ENCODE data around the gene FAM83E. TPM values are rescaled to one million over a fixed set of nuclear protein-coding genes. Genes with fewer than 3 reads are reported as not detected.

Gene FAM83E
- polyA plus RNA-seq, 1 donor from 2014 or later = 0.73 TPM

DNA sequence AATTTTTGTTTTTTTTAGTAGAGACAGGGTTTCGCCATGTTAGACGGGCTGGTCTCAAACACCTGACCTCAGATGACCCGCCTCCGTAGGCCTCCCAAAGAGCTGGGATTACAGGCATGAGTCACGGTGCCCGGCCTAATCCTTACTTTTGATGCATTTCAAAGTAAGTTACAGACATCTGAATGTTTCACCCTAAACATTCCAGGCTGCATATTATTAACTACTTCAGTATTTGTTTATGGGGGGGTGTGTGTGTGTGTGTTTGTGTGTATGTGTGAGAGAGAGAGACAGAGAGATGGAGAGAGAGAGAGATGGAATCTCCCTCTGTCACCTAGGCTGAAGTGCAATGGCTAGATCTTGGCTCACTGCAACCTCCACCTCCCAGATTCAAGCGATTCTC lies 49.8 kb downstream of the FAM83E start:
- Histone ChIP-seq H3K36me3 (ENCODE audit: insufficient read depth, low read length) (no peaks in the 10 kb centered on the region), H2AFZ (ENCODE audit: low read depth, low read length) (no peak overlapping the region), H3K79me2 (replicated peaks; ENCODE audit: insufficient read depth, low read length) (no peaks in the 10 kb centered on the region), H3K4me3 (ENCODE audit: low read length) (no peak overlapping the region), H3K9me3 (ENCODE audit: low read length) (no peaks in the 10 kb centered on the region), H3F3A (ENCODE audit: insufficient read depth, low read length, poor library complexity, severe bottlenecking) (no peaks in the 10 kb centered on the region), H3K27ac (ENCODE audit: low read length) (no peak overlapping the region), H3K4me2 (ENCODE audit: low read length) (no peak overlapping the region), H3K9me2 (ENCODE audit: insufficient read depth, low read length) (no peaks in the 10 kb centered on the region), H3K9ac (ENCODE audit: low read length) (no peak overlapping the region), H3K27me3 (ENCODE audit: insufficient read depth, low read depth, low read length) (no peaks in the 10 kb centered on the region), H4K20me1 (ENCODE audit: insufficient read depth) (no peaks in the 10 kb centered on the region)
- TF ChIP-seq, protein P1, sequence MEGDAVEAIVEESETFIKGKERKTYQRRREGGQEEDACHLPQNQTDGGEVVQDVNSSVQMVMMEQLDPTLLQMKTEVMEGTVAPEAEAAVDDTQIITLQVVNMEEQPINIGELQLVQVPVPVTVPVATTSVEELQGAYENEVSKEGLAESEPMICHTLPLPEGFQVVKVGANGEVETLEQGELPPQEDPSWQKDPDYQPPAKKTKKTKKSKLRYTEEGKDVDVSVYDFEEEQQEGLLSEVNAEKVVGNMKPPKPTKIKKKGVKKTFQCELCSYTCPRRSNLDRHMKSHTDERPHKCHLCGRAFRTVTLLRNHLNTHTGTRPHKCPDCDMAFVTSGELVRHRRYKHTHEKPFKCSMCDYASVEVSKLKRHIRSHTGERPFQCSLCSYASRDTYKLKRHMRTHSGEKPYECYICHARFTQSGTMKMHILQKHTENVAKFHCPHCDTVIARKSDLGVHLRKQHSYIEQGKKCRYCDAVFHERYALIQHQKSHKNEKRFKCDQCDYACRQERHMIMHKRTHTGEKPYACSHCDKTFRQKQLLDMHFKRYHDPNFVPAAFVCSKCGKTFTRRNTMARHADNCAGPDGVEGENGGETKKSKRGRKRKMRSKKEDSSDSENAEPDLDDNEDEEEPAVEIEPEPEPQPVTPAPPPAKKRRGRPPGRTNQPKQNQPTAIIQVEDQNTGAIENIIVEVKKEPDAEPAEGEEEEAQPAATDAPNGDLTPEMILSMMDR (IDR thresholded peaks at IDR 0.05; ENCODE audit: poor library complexity, severe bottlenecking) = no peak
- TF ChIP-seq EP300 (conservative IDR thresholded peaks at IDR 0.05; ENCODE audit: poor library complexity, severe bottlenecking) (no peak), EZH2 (IDR thresholded peaks at IDR 0.05; ENCODE audit: borderline replicate concordance, insufficient read depth, low read length, poor library complexity, severe bottlenecking) (no peak), RAD21 (conservative IDR thresholded peaks at IDR 0.05) (no peak), POLR2AphosphoS5 (IDR thresholded peaks at IDR 0.05) (no peak), TAF1 (IDR thresholded peaks at IDR 0.05; ENCODE audit: low read depth) (no peak), SMC3 (conservative IDR thresholded peaks at IDR 0.05; ENCODE audit: poor library complexity) (no peak), MXI1 (conservative IDR thresholded peaks at IDR 0.05; ENCODE audit: poor library complexity, severe bottlenecking) (no peak)
- TF ChIP-seq, protein P2, sequence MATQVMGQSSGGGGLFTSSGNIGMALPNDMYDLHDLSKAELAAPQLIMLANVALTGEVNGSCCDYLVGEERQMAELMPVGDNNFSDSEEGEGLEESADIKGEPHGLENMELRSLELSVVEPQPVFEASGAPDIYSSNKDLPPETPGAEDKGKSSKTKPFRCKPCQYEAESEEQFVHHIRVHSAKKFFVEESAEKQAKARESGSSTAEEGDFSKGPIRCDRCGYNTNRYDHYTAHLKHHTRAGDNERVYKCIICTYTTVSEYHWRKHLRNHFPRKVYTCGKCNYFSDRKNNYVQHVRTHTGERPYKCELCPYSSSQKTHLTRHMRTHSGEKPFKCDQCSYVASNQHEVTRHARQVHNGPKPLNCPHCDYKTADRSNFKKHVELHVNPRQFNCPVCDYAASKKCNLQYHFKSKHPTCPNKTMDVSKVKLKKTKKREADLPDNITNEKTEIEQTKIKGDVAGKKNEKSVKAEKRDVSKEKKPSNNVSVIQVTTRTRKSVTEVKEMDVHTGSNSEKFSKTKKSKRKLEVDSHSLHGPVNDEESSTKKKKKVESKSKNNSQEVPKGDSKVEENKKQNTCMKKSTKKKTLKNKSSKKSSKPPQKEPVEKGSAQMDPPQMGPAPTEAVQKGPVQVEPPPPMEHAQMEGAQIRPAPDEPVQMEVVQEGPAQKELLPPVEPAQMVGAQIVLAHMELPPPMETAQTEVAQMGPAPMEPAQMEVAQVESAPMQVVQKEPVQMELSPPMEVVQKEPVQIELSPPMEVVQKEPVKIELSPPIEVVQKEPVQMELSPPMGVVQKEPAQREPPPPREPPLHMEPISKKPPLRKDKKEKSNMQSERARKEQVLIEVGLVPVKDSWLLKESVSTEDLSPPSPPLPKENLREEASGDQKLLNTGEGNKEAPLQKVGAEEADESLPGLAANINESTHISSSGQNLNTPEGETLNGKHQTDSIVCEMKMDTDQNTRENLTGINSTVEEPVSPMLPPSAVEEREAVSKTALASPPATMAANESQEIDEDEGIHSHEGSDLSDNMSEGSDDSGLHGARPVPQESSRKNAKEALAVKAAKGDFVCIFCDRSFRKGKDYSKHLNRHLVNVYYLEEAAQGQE (IDR thresholded peaks at IDR 0.05; ENCODE audit: borderline replicate concordance) = no peak

Other genes starting within 250 kb of the FAM83E start
- 42.3 and 46.9 TPM in 2 replicates for gene KDELR1, start 223.5 kb downstream of the FAM83E start, polyA plus RNA-seq
- 1.8 and 2.8 TPM in 2 replicates for gene GRIN2D, start 221.4 kb downstream of the FAM83E start, polyA plus RNA-seq
- 10.6 and 11.8 TPM in 2 replicates for gene GRWD1, start 169.1 kb downstream of the FAM83E start, polyA plus RNA-seq
- gene KCNJ14, start 159.5 kb downstream of the FAM83E start, polyA plus RNA-seq = 1.1 and 1.6 TPM in 2 replicates
- 314 and 397 TPM in 2 replicates for gene CYTH2, start 145.7 kb downstream of the FAM83E start, polyA plus RNA-seq
- gene LMTK3, start 103.2 kb downstream of the FAM83E start, polyA plus RNA-seq = 8.1 and 17.1 TPM in 2 replicates
- not detected in 2 replicates for gene SULT2B1, start 62.9 kb downstream of the FAM83E start, polyA plus RNA-seq
- not detected in 2 replicates for gene SPACA4, start 8.3 kb downstream of the FAM83E start, polyA plus RNA-seq
- gene RPL18, start 4.1 kb upstream of the FAM83E start, polyA plus RNA-seq = 2,102 and 2,180 TPM in 2 replicates
- 22.6 and 32.6 TPM in 2 replicates for gene SPHK2, start 4.4 kb upstream of the FAM83E start, polyA plus RNA-seq
- gene DBP, start 22.3 kb upstream of the FAM83E start, polyA plus RNA-seq = 1.0 and 3.6 TPM in 2 replicates
- 105 and 108 TPM in 2 replicates for gene CA11, start 31.1 kb upstream of the FAM83E start, polyA plus RNA-seq
- 1.0 TPM in 1 of 2 replicates, not detected in the other for gene NTN5, start 57.9 kb upstream of the FAM83E start, polyA plus RNA-seq
- not detected in 2 replicates for gene FUT2, start 80.9 kb upstream of the FAM83E start, polyA plus RNA-seq
- 0.36 and 0.96 TPM in 2 replicates for gene MAMSTR, start 104.6 kb upstream of the FAM83E start, polyA plus RNA-seq
- gene RASIP1, start 125.5 kb upstream of the FAM83E start, polyA plus RNA-seq = 0.26 TPM in 1 of 2 replicates, not detected in the other
- gene IZUMO1, start 131.8 kb upstream of the FAM83E start, polyA plus RNA-seq = not detected in 2 replicates
- gene FUT1, start 137.6 kb upstream of the FAM83E start, polyA plus RNA-seq = 0.15 and 0.26 TPM in 2 replicates
- not detected in 2 replicates for gene FGF21, start 140.4 kb upstream of the FAM83E start, polyA plus RNA-seq
- 19.5 and 28.5 TPM in 2 replicates for gene BCAT2, start 196.0 kb upstream of the FAM83E start, polyA plus RNA-seq
- 0.40 and 0.44 TPM in 2 replicates for gene HSD17B14, start 221.4 kb upstream of the FAM83E start, polyA plus RNA-seq

All from neural cell (in vitro differentiated cells).